HEK293 (cell line): ENCODE measurements around the gene HOXB7.

ENCODE experiments used
- CTCF ChIA-PET: fragments of 350-600 bp; formaldehyde crosslinking; extraction: SDS; loops from one replicate; lab custom pipeline; 2021; ENCODE audit warnings: antibody characterized with exemption; lab: Yijun Ruan, JAX
- POLR2A ChIA-PET: fragments of 300-600 bp; formaldehyde crosslinking; extraction: SDS; loops from one replicate; lab custom pipeline; 2020; ENCODE audit warnings: antibody characterized with exemption, inconsistent platforms; lab: Yijun Ruan, JAX
- H3K27ac ChIP-seq: fragments of 200-500 bp; sonication (Bioruptor generic); 2 replicates; pipeline ENCODE4 v1.5.1; 2014; ENCODE audit warnings: low read depth, low read length, control low read depth, inconsistent platforms; ENCODE audit errors: extremely low read depth
- H3K36me3 ChIP-seq, 2 experiments: fragments of 200-500 bp in 1 of 2; sonication (Bioruptor generic) in 1 of 2; 1 replicate in 1 of 2; 2 replicates in 1 of 2; pipeline ENCODE4 v1.5.1; 2014 to 2017; ENCODE audit warnings: inconsistent platforms in 2 of 2, low read length in 2 of 2; ENCODE audit not compliant: control insufficient read depth in 2 of 2, insufficient read depth in 1 of 2
- H3K4me1 ChIP-seq: fragments of 200-500 bp; sonication (Bioruptor generic); 2 replicates; pipeline ENCODE4 v1.5.1; 2014; ENCODE audit warnings: mild to moderate bottlenecking, low read length, inconsistent platforms; ENCODE audit not compliant: control insufficient read depth, insufficient read depth
- H3K4me3 ChIP-seq: 2 replicates; pipeline ENCODE4 v1.5.1; 2011; ENCODE audit warnings: low read depth, mild to moderate bottlenecking, control low read depth, low read length, moderate library complexity
- H3K9me3 ChIP-seq: fragments of 200-500 bp; sonication (Bioruptor generic); 2 replicates; pipeline ENCODE4 v1.5.1; 2014; ENCODE audit warnings: low read depth, low read length, inconsistent platforms; ENCODE audit not compliant: control insufficient read depth, insufficient read depth
- EGR2 ChIP-seq: fragments of 450-650 bp; formaldehyde crosslinking; IDR thresholded peaks from 2 replicates; pipeline ENCODE4 v1.5.1; 2016; ENCODE audit warnings: low read depth, missing biosample characterization, missing genetic modification characterization
- FEZF1 ChIP-seq: fragments of 450-650 bp; formaldehyde crosslinking; IDR thresholded peaks from 2 replicates; pipeline ENCODE4 v1.5.1; 2016; ENCODE audit warnings: missing biosample characterization, missing genetic modification characterization
- IKZF3 ChIP-seq: fragments of 450-650 bp; IDR thresholded peaks from 2 replicates; pipeline ENCODE4 v1.5.0; 2018; ENCODE audit warnings: missing biosample characterization, mild to moderate bottlenecking, missing genetic modification characterization, moderate library complexity
- KLF1 ChIP-seq: fragments of 450-650 bp; formaldehyde crosslinking; IDR thresholded peaks from 2 replicates; pipeline ENCODE4 v1.5.1; 2016; ENCODE audit warnings: missing biosample characterization, missing genetic modification characterization
- REPIN1 ChIP-seq: fragments of 450-650 bp; formaldehyde crosslinking; IDR thresholded peaks from 2 replicates; pipeline ENCODE4 v1.5.1; 2017; ENCODE audit warnings: missing biosample characterization, missing genetic modification characterization, low read depth
- SETDB1 ChIP-seq: IDR thresholded peaks from one replicate; pipeline ENCODE4 v1.6.1; 2017; ENCODE audit warnings: mild to moderate bottlenecking, low read length, moderate library complexity, mixed read lengths; ENCODE audit not compliant: insufficient read length
- SP2 ChIP-seq: fragments of 450-650 bp; formaldehyde crosslinking; IDR thresholded peaks from 2 replicates; pipeline ENCODE4 v1.5.1; 2016; ENCODE audit warnings: missing biosample characterization, missing genetic modification characterization
- ZBTB17 ChIP-seq: fragments of 450-650 bp; formaldehyde crosslinking; IDR thresholded peaks from 2 replicates; pipeline ENCODE4 v1.5.1; 2016; ENCODE audit warnings: missing biosample characterization, missing genetic modification characterization
- ZBTB21 ChIP-seq: fragments of 450-650 bp; formaldehyde crosslinking; IDR thresholded peaks from 2 replicates; pipeline ENCODE4 v1.5.1; 2017; ENCODE audit warnings: missing biosample characterization, missing genetic modification characterization
- ZFHX2 ChIP-seq: fragments of 450-650 bp; formaldehyde crosslinking; conservative IDR thresholded peaks from 2 replicates; pipeline ENCODE4 v1.5.1; 2016; ENCODE audit warnings: missing biosample characterization, missing genetic modification characterization
- ZNF10 ChIP-seq: fragments of 450-650 bp; formaldehyde crosslinking; IDR thresholded peaks from 2 replicates; pipeline ENCODE4 v1.5.1; 2017; ENCODE audit warnings: missing biosample characterization, missing genetic modification characterization
- ZNF114 ChIP-seq: fragments of 450-650 bp; formaldehyde crosslinking; IDR thresholded peaks from 2 replicates; pipeline ENCODE4 v1.5.0; 2017; ENCODE audit warnings: missing biosample characterization, missing genetic modification characterization
- ZNF132 ChIP-seq: fragments of 450-650 bp; formaldehyde crosslinking; IDR thresholded peaks from 2 replicates; pipeline ENCODE4 v1.5.1; 2017; ENCODE audit warnings: missing biosample characterization, missing genetic modification characterization, borderline replicate concordance
- ZNF184 ChIP-seq: fragments of 450-650 bp; IDR thresholded peaks from 2 replicates; pipeline ENCODE4 v1.5.1; 2018; ENCODE audit warnings: missing biosample characterization, mild to moderate bottlenecking, missing genetic modification characterization
- ZNF302 ChIP-seq: fragments of 450-650 bp; formaldehyde crosslinking; IDR thresholded peaks from 2 replicates; pipeline ENCODE4 v1.5.1; 2016; ENCODE audit warnings: missing biosample characterization, missing genetic modification characterization, low read depth
- ZNF404 ChIP-seq: fragments of 450-650 bp; formaldehyde crosslinking; IDR thresholded peaks from 2 replicates; pipeline ENCODE4 v1.5.1; 2017; ENCODE audit warnings: missing biosample characterization, missing genetic modification characterization
- ZNF555 ChIP-seq: fragments of 450-650 bp; formaldehyde crosslinking; conservative IDR thresholded peaks from 2 replicates; pipeline ENCODE4 v1.5.1; 2017; ENCODE audit warnings: missing biosample characterization, mild to moderate bottlenecking, missing genetic modification characterization, inconsistent platforms
- ZNF600 ChIP-seq: fragments of 450-650 bp; formaldehyde crosslinking; IDR thresholded peaks from 2 replicates; pipeline ENCODE4 v1.5.1; 2016; ENCODE audit warnings: missing biosample characterization, missing genetic modification characterization
- ZNF707 ChIP-seq: fragments of 450-650 bp; formaldehyde crosslinking; IDR thresholded peaks from 2 replicates; pipeline ENCODE4 v1.5.1; 2016; ENCODE audit warnings: missing biosample characterization, missing genetic modification characterization
- ZNF747 ChIP-seq: fragments of 450-650 bp; formaldehyde crosslinking; IDR thresholded peaks from 2 replicates; pipeline ENCODE4 v1.5.1; 2016; ENCODE audit warnings: missing biosample characterization, missing genetic modification characterization
- ZNF843 ChIP-seq: fragments of 450-650 bp; formaldehyde crosslinking; IDR thresholded peaks from 2 replicates; pipeline ENCODE4 v1.5.1; 2016; ENCODE audit warnings: missing biosample characterization, missing genetic modification characterization
- TF ChIP-seq, protein P1 (sequence below): fragments of 450-650 bp; formaldehyde crosslinking; IDR thresholded peaks from 2 replicates; pipeline ENCODE4 v1.5.1; 2016; ENCODE audit warnings: missing biosample characterization, missing genetic modification characterization
- TF ChIP-seq, protein P2 (sequence below): fragments of 450-650 bp; formaldehyde crosslinking; IDR thresholded peaks from 2 replicates; pipeline ENCODE4 v1.5.1; 2016; ENCODE audit warnings: missing biosample characterization, missing genetic modification characterization, borderline replicate concordance
- TF ChIP-seq, protein P3 (sequence below): sonication (generic); formaldehyde crosslinking; IDR thresholded peaks from 2 replicates; pipeline ENCODE4 v1.8.1; 2022; ENCODE audit warnings: mild to moderate bottlenecking, moderate library complexity, missing genetic modification reagents

HOXB7 gene

DNA sequence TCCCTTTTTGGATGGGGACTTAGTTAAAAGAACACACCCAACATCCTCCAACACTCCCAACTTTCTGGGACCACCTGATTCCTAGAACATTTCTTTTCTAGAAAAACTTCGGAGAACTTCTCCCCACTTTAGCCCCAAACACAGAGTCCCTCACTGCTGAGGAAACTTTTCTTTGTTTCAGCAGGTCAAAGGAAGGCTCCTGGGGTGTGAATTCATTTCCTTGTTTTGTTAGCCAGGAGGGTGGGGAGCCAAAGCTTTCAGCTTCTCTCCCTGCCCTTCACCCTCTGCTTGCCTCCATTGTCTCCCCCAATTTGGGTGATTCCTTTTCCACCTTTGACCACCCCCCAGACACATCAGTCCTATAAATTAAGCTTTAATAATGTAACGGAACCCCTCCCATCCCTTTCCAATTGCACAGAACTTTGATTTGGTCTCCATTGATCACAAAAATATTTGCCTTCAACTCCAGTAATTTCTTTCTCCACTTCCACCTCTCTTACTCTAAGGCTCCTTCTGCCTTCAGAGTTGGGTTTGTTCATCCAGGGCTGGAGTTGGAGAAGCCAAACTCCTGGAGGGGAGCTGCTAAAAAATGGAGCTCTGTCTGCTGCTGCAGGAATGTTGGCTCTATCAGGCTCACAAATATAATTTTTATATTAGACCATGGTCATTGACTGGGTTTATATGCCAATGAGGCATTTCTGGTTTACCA, 43.0 kb downstream of the HOXB7 start (continued):
- no peak for TF ChIP-seq ZNF707 (tag by site-specific recombination)
- TF ChIP-seq, protein P1, sequence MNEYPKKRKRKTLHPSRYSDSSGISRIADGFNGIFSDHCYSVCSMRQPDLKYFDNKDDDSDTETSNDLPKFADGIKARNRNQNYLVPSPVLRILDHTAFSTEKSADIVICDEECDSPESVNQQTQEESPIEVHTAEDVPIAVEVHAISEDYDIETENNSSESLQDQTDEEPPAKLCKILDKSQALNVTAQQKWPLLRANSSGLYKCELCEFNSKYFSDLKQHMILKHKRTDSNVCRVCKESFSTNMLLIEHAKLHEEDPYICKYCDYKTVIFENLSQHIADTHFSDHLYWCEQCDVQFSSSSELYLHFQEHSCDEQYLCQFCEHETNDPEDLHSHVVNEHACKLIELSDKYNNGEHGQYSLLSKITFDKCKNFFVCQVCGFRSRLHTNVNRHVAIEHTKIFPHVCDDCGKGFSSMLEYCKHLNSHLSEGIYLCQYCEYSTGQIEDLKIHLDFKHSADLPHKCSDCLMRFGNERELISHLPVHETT (tag by site-specific recombination), result no peak
- TF ChIP-seq, all 188 proteins: peak for 2

DNA sequence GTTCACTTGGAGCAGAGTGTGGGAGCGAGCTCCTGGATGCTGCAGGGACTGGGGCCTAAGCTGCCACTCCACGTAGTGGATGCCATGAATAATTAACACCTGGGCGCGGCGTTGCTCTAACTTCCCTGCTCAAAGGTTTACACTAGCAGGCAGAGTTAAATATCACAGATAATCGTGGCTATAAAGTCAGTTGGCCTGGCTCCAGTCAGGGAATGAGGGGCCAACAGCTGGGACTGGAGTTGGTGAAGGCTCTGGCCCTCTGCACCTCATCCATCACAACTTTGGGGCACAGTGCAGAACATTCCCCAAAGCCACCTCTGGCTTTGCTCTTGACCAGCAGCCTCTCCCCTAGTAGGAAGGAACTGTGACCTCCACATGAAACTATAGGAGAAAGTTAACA, 43.6 kb downstream of the HOXB7 start:
- peaks cover 92% of the 10 kb centered on the region for H3K4me1 ChIP-seq
- TF ChIP-seq ZNF843 (tag by site-specific recombination) (peak; percentile 40; the same call in 1 of the 2 replicates), ZNF555 (no peak), ZNF132 (no peak), IKZF3 (tag by site-specific recombination) (peak; percentile 40; the same call in 1 of the 2 replicates), SETDB1 (no peak), ZBTB21 (no peak), FEZF1 (tag by site-specific recombination) (peak; percentile 58; the same call in 1 of the 2 replicates), ZNF302 (tag by site-specific recombination) (no peak), ZNF10 (tag by site-specific recombination) (0 out of 2 replicates have a peak, but pooled peaks have one; percentile 15), ZBTB17 (tag by site-specific recombination) (peak; percentile 60; the same call in 1 of the 2 replicates), KLF1 (tag by site-specific recombination) (peak; percentile 23; the same call in 1 of the 2 replicates), ZNF747 (tag by site-specific recombination) (no peak), ZNF600 (tag by site-specific recombination) (peak; percentile 79)
- TF ChIP-seq, protein P2, sequence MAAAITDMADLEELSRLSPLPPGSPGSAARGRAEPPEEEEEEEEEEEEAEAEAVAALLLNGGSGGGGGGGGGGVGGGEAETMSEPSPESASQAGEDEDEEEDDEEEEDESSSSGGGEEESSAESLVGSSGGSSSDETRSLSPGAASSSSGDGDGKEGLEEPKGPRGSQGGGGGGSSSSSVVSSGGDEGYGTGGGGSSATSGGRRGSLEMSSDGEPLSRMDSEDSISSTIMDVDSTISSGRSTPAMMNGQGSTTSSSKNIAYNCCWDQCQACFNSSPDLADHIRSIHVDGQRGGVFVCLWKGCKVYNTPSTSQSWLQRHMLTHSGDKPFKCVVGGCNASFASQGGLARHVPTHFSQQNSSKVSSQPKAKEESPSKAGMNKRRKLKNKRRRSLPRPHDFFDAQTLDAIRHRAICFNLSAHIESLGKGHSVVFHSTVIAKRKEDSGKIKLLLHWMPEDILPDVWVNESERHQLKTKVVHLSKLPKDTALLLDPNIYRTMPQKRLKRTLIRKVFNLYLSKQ (tag by site-specific recombination), result no peak
- H3K9me3 ChIP-seq, result no peaks in the 10 kb centered on the region
- ChIA-PET CTCF (interaction anchor here (1.5 kb wide), 1 partner anchor 259 kb away, joined by 5 read pairs; no protein-coding TSS in a partner anchor), POLR2A (interaction anchor here (0.5 kb wide), 1 partner anchor 13 kb away, joined by 3 read pairs; no protein-coding TSS in a partner anchor)
- peaks cover 8 to 57% of the 10 kb centered on the region in 2 experiments for H3K36me3 ChIP-seq
- no peak overlapping the region for H3K4me3 ChIP-seq
- H3K27ac ChIP-seq, result peak overlapping the region; percentile 47

DNA sequence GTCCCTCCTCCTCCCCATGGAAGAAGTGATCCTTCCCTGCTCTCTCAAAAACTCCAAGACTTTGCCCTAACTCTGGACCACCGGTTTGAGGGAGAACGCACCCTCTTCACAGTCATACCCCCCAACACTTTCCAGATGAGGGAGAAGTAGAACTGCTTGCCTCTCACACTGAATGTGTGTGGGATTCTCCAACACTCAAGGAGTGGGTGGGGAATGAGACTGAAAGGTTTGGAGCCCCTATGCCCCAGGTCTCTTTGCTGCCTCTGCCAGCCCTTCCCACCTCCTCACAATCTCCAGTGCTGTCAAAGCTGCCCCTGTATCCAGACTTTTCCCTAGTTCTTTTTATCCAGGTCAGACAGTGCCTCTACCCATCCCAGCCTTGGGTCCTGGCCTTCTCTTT, 44.1 kb downstream of the HOXB7 start:
- peaks cover 92% of the 10 kb centered on the region for H3K4me1 ChIP-seq
- H3K4me3 ChIP-seq, result no peak overlapping the region
- CTCF ChIA-PET, result interaction anchor here (0.7 kb wide), 1 partner anchor 214 kb away, joined by 3 read pairs; no protein-coding TSS in a partner anchor

More for the DNA sequence above, 44.1 kb downstream of the HOXB7 start:
- Histone ChIP-seq H3K36me3 (peaks cover 11 to 58% of the 10 kb centered on the region in 2 experiments), H3K27ac (peak overlapping the region; percentile 47), H3K9me3 (no peaks in the 10 kb centered on the region)
- POLR2A ChIA-PET, result interaction anchor here (0.5 to 1.1 kb wide), 2 partner anchors 10 to 13 kb away, joined by 3 to 7 read pairs; no protein-coding TSS in a partner anchor
- TF ChIP-seq EGR2 (tag by site-specific recombination), result peak; percentile 71
- no peak for TF ChIP-seq SP2 (tag by site-specific recombination)
- no peak for TF ChIP-seq ZNF114
- TF ChIP-seq ZNF184, result no peak
- no peak for TF ChIP-seq REPIN1
- TF ChIP-seq ZFHX2 (tag by site-specific recombination), result peak; percentile 88
- TF ChIP-seq, protein P3, sequence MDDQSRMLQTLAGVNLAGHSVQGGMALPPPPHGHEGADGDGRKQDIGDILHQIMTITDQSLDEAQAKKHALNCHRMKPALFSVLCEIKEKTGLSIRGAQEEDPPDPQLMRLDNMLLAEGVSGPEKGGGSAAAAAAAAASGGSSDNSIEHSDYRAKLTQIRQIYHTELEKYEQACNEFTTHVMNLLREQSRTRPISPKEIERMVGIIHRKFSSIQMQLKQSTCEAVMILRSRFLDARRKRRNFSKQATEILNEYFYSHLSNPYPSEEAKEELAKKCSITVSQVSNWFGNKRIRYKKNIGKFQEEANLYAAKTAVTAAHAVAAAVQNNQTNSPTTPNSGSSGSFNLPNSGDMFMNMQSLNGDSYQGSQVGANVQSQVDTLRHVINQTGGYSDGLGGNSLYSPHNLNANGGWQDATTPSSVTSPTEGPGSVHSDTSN (CRISPR knock-in tag), result no peak
- no peak for TF ChIP-seq ZNF404 (tag by site-specific recombination)
